Stimulated activated CD8-positive, alpha-beta memory T cell treated with anti-CD3 and anti-CD28 coated beads, Interleukin-7, amount 100 ng/mL, for 4 hours (primary cell): ENCODE data around the gene TPO.
"Not testable (repeated sequence)": the region's sequence is repeated elsewhere in the genome, so short reads cannot be mapped to it uniquely, and the experiment has no call there.

ENCODE experiments used
- DNase-seq, 2 donors: peaks; one replicate each; pipeline ENCODE4 v3.0.0-alpha.2; 2020; ENCODE audit warnings: low read depth in 2 of 2

Gene TPO

GRCh38 chr2:1553671-1554295, 140.5 kb downstream of the TPO start:
- no peak for DNase-seq

DNA sequence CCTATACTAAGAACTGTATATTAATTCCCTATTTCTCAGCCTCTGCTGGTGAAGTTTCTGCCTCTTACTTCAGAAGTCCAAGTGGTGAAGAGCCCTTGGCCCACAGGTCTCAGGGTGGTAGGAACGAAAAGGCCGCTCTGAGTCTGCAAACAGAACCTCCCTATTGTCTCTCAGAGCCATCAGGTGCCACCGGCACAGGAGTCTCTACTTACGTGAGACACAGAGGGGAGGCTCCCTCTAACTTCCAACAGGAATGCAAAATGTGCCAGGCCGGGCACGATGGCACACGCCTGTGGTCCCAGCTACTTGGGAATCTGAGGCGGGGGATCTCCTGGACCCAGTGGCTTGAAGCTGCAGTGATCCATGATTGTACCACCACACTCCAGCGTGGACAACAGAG, 143.0 kb downstream of the TPO start:
- DNase-seq, result no peak

DNA sequence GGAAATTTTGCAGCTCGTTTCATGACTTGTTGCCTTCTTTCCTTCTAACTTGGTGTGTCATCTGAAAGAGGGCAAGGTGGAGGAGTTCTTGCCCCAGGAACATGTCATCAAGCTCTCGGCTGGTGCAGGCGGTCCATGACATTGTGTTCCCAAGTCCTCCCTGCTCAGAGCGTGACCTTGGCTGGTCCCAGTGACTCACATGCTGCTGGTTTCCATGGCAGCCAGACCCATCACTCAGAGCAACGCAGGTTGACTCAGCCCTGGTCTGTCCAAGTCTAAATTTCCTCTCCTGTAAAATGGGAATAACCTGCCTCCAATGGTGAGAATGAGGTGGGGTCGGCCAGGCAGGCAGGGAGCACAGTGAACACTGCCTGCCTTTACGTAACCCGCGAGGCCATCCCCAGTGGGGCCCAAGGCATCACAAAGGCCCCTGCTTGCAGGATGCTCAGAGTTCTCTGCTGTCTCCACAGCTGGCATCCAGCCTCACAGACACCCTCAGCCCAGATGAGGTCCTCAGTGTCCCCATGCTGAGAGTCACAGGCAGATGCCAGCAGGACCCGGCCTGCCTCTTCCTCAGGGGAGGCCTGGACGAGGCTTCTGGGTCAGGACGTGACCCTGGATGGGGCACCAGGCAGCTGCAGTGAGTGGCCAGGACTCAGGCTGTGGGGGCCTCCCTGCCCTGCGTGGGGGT, 143.7 kb downstream of the TPO start:
- no peak for DNase-seq

GRCh38 chr2:1557467-1557820, 144.2 kb downstream of the TPO start:
- DNase-seq, result no peak

- no peak for DNase-seq
These were observed 146.4 kb downstream of the TPO start for GRCh38 chr2:1559589-1560175.

DNA sequence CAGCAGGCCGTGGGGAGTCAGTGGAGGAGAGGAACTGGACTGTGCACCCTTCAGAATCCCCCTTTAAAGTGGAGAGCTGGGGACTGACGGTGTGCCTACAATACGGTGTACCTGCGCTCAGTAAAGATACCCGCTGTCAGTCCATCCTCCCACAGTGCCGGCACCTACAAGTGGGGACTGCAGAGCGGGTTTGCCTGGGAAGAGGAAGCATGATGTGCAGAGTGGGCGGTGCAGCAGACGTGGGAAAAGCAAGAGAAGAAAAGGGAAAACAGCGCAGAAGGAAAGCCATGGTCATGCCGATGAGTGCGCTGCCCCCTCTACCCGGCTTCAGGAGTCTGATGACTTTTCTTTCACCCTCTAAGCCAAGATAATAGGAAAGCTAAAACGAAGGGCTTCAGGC, 148.0 kb downstream of the TPO start:
- DNase-seq, result no peak

DNA sequence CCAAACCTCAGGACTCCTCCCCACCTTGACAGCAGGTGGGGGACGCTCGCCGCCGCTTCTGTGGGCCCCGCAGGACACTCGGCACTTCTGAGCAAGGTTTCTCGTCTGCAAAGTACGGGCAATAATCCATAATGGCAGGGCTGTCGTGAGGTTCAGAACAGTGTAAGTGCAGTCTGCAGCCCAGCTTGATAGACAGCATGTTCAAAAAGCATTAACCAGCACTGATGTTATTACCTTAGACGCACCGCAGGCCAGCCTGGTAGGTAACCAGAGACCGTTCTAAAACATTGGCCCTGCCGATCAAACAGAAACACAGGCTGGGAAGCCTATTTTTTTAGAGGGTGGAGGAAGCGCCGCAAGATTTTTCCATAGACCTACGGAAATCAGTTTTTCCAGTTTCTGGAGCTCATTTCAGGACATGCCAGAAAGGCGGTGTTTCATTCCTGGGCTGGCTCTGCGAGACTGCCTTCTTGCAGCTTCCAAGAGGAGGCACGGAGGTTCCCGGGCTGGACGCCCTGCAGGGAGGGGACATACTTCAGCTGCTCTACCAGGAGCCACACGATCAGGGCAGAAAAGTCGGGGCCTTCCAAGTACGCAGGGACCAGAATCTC, 148.7 kb downstream of the TPO start:
- no peak for DNase-seq

- no peak for DNase-seq
These were observed 150.0 kb downstream of the TPO start for GRCh38 chr2:1563084-1563857.

GRCh38 chr2:1563943-1564891, 151.0 kb downstream of the TPO start:
- DNase-seq, result no peak

GRCh38 chr2:1567556-1568344, 154.5 kb downstream of the TPO start:
- DNase-seq, result no peak

DNA sequence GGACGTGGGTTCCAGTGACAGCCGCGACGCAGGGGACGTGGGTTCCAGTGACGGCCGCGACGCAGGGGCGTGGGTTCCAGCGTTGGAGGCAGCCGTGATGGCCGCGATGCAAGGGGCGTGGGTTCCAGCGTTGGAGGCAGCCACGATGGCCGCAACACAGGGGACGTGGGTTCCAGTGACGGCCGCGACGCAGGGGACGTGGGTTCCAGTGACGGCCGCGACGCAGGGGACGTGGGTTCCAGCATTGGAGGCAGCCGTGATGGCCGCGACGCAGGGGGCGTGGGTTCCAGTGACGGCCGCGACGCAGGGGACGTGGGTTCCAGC, 155.0 kb downstream of the TPO start:
- DNase-seq, result not testable (repeated sequence)

GRCh38 chr2:1569879-1570450, 156.7 kb downstream of the TPO start:
- DNase-seq, result no peak

DNA sequence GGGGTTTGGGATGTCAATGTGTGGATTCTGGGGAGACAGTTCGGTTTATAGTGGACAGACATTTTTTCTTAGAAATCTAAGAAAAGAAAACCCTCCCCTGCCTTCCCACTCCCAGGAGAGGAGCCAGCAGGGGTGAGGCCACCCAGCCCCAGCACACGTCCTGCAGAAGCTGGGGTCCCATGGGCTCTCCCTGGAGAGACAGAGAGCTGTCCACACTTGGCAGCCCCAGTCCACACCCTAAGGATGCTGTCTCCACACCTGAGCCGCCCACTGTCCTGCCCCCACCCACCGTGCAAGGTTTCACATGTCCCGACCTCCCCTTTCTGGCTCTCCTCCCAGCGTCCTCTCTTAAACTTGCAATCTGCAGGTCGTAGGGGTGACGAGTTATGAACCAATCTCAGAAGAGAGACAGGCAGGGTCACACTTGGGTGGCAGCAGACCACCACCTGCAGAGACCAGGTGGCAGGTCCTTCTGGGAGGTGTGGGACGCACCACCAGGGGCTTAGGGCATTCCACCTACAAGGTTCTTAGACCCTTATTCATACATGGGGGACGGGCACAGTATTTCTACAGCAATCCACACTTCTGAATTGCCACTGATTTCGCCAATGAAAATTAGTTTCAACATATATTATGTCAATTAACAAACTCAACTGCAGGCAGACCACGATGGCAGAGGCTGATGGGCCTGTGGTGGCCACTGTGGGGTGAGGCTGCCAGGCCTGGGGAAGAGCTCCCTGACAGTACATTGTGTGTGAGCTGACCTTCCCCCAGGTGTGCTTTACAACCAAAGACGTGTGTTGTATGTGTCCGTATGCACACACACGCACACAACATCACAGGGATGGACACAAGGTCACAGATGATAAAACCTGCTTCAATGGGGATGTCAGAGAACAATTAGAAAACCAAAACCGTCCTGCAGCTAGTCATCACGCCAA, 158.5 kb downstream of the TPO start:
- no peak for DNase-seq

DNA sequence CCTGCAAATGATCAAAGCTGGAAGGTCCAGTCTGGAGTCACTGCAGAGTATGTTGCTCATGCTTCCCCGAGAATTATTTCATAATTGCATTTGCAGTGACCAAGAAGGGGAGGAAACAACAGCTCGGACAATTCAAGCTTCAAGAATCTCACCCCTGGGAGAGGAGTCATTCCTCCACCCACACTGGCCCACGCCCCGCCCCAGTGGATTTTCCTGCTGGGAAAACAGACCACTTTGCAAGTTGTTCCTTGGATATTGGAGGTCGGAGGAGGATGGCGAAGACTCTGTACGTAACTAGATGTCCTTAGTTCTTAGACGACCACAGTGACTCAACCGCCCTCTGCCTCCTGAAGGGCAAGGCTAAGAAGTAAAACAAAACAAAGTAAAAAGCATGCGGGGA, 159.4 kb downstream of the TPO start:
- no peak for DNase-seq

DNA sequence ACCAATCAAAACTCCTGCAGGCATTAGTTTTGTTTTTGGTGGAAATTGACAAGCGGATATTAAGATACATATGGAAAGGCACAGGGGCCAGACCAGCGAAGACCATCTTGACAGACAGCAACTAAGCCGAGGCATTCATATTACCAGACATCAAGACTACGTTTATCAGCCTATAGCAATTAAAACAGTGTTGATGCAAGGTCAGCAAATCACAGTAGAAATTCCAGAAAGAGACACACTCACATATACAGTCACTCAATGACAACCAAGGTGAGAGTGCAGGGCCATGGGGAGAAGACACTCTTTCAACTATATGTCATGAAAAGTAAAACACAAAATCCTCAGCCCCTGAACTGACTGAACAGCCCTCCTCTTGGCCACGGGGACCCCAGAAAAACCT, 164.6 kb downstream of the TPO start:
- DNase-seq, result no peak

DNA sequence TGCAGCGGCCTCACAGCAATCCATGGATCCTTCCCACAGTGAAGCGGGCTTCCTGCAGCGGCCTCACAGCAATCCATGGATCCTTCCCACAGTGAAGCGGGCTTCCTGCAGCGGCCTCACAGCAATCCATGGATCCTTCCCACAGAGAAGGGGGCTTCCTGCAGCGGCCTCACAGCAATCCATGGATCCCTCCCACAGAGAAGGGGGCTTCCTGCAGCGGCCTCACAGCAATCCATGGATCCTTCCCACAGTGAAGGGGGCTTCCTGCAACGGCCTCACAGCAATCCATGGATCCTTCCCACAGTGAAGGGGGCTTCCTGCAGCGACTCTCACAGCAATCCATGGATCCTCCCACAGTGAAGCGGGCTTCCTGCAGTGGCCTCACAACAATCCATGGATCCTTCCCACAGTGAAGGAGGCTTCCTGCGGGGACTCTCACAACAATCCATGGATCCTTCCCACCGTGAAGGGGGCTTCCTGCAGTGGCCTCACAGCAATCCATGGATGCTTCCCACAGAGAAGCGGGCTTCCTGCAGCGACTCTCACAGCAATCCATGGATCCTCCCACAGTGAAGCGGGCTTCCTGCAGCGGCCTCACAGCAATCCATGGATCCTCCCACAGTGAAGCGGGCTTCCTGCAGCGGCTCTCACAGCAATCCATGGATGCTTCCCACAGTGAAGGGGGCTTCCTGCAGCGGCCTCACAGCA, 168.1 kb downstream of the TPO start:
- not testable (repeated sequence) for DNase-seq

GRCh38 chr2:1581965-1582625, 168.8 kb downstream of the TPO start:
- DNase-seq, result no peak

- no peak for DNase-seq
These were observed 169.7 kb downstream of the TPO start for GRCh38 chr2:1582891-1583341.
